OCI-LY1 (cell line): ENCODE results near the gene BANF2.

Source experiments
- EZH2 ChIP-seq: fragments of 200-600 bp; sonication (generic), shearing (Covaris generic); IDR thresholded peaks from 2 replicates; pipeline ENCODE4 v1.8.0; 2017; ENCODE audit warnings: borderline replicate concordance, mixed run types, mild to moderate bottlenecking, antibody characterized with exemption, low read length, moderate library complexity, mixed read lengths
- TF ChIP-seq, protein P1 (sequence below): fragments of 200-600 bp; sonication (generic), shearing (Covaris generic); IDR thresholded peaks from 2 replicates; pipeline ENCODE4 v1.5.1; 2017; ENCODE audit warnings: mild to moderate bottlenecking, antibody characterized with exemption, low read length, moderate library complexity, mixed read lengths

DNA sequence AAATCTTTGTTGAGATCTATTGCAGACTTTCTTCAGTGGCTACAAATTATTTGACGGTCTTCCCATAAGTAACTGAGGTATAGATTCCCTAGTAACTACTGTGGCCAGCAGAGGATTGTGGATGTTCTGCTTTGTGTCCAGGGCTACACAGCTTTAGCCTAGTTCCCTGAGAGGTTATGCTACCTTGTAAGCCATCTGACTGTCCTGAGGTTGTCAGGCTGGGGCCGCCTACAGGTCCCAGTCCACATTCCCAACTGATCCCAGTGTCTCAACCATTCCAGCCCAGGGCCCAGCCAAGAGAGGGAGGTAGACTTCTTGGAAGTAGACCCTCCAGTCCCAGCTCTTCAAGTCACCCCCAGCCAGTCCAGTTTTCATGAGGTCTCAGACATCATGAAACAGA is 57.7 kb downstream of the BANF2 start:
- TF ChIP-seq EZH2, result no peak
- TF ChIP-seq, protein P1, sequence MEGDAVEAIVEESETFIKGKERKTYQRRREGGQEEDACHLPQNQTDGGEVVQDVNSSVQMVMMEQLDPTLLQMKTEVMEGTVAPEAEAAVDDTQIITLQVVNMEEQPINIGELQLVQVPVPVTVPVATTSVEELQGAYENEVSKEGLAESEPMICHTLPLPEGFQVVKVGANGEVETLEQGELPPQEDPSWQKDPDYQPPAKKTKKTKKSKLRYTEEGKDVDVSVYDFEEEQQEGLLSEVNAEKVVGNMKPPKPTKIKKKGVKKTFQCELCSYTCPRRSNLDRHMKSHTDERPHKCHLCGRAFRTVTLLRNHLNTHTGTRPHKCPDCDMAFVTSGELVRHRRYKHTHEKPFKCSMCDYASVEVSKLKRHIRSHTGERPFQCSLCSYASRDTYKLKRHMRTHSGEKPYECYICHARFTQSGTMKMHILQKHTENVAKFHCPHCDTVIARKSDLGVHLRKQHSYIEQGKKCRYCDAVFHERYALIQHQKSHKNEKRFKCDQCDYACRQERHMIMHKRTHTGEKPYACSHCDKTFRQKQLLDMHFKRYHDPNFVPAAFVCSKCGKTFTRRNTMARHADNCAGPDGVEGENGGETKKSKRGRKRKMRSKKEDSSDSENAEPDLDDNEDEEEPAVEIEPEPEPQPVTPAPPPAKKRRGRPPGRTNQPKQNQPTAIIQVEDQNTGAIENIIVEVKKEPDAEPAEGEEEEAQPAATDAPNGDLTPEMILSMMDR, result no peak
